ENCODE measurements around the gene TMEM88. TPM values are rescaled to one million over a fixed set of nuclear protein-coding genes. Genes with fewer than 3 reads are reported as not detected.
A peak's percentile ranks its signal among the peaks of the same experiment; 100 is the strongest.

The TMEM88 gene
- total RNA-seq, 1 donor from 2014 or later: 3.4 TPM

- Mint-ChIP-seq H3K27ac (ENCODE audit: unreplicated experiment) (no peak overlapping the region), H3K9me3 (ENCODE audit: unreplicated experiment) (no peaks in the 10 kb centered on the region), H3K4me1 (ENCODE audit: unreplicated experiment) (peaks cover 3% of the 10 kb centered on the region), H3K4me3 (ENCODE audit: unreplicated experiment) (no peak overlapping the region), H3K27me3 (ENCODE audit: unreplicated experiment) (no peaks in the 10 kb centered on the region), H3K36me3 (ENCODE audit: unreplicated experiment) (peaks cover 21% of the 10 kb centered on the region)
- no peak for TF ChIP-seq CTCF (IDR thresholded peaks at IDR 0.05)
- peak; percentile 98 for DNase-seq (ENCODE audit: extremely low spot score, unreplicated experiment)
Observed at GRCh38 chr17:7887482-7888183, 32.8 kb downstream of the TMEM88 start.

GRCh38 chr17:7888184-7888920 is 33.5 kb downstream of the TMEM88 start, which contains the start of gene CHD3:
TSS of gene CHD3 (plus strand) at chr17:7888789. CDS start at chr17:7889001, 212 bp downstream.
- Mint-ChIP-seq H3K36me3 (ENCODE audit: unreplicated experiment) (peaks cover 25% of the 10 kb centered on the region), H3K27me3 (ENCODE audit: unreplicated experiment) (no peaks in the 10 kb centered on the region), H3K4me3 (ENCODE audit: unreplicated experiment) (no peak within 1 kb of the TSS), H3K4me1 (ENCODE audit: unreplicated experiment) (peaks cover 3% of the 10 kb centered on the region), H3K27ac (ENCODE audit: unreplicated experiment) (no peak within 1 kb of the TSS), H3K9me3 (ENCODE audit: unreplicated experiment) (no peaks in the 10 kb centered on the region)
- TF ChIP-seq CTCF (IDR thresholded peaks at IDR 0.05): no peak
- no peak for DNase-seq (ENCODE audit: extremely low spot score, unreplicated experiment)

GRCh38 chr17:7889166-7889955 is 34.5 kb downstream of the TMEM88 start:
- no peaks in the 10 kb centered on the region for H3K9me3 Mint-ChIP-seq (ENCODE audit: unreplicated experiment)
- peaks cover 1% of the 10 kb centered on the region for H3K4me1 Mint-ChIP-seq (ENCODE audit: unreplicated experiment)
- no peaks in the 10 kb centered on the region for H3K27me3 Mint-ChIP-seq (ENCODE audit: unreplicated experiment)
- H3K27ac Mint-ChIP-seq (ENCODE audit: unreplicated experiment): no peak overlapping the region
- no peak overlapping the region for H3K4me3 Mint-ChIP-seq (ENCODE audit: unreplicated experiment)
- H3K36me3 Mint-ChIP-seq (ENCODE audit: unreplicated experiment): peaks cover 29% of the 10 kb centered on the region
- peak; percentile 96 for DNase-seq (ENCODE audit: extremely low spot score, unreplicated experiment)
- TF ChIP-seq CTCF (IDR thresholded peaks at IDR 0.05): peak; percentile 59

- no peaks in the 10 kb centered on the region for H3K9me3 Mint-ChIP-seq (ENCODE audit: unreplicated experiment)
- no peaks in the 10 kb centered on the region for H3K27me3 Mint-ChIP-seq (ENCODE audit: unreplicated experiment)
- no peak overlapping the region for H3K4me3 Mint-ChIP-seq (ENCODE audit: unreplicated experiment)
- no peak for TF ChIP-seq CTCF (IDR thresholded peaks at IDR 0.05)
- H3K27ac Mint-ChIP-seq (ENCODE audit: unreplicated experiment): no peak overlapping the region
- no peaks in the 10 kb centered on the region for H3K4me1 Mint-ChIP-seq (ENCODE audit: unreplicated experiment)
- no peak for DNase-seq (ENCODE audit: extremely low spot score, unreplicated experiment)
- H3K36me3 Mint-ChIP-seq (ENCODE audit: unreplicated experiment): peaks cover 57% of the 10 kb centered on the region
Observed at GRCh38 chr17:7893187-7893880, 38.5 kb downstream of the TMEM88 start.
